H1 (cell line): ENCODE results near the gene STYK1. TPM values are rescaled to one million over a fixed set of nuclear protein-coding genes. Genes with fewer than 3 reads are reported as not detected.

Experiments used
- ASH2L ChIP-seq: fragments of 200-600, 300-600 bp; sonication (generic); IDR thresholded peaks from one replicate; pipeline ENCODE4 v1.7.1; 2017; ENCODE audit warnings: low read length
- CBX8 ChIP-seq: fragments of 300-800, 300-1000 bp; sonication (generic); IDR thresholded peaks from 2 replicates; pipeline ENCODE4 v1.7.1; 2016; ENCODE audit warnings: low read depth, low read length, borderline replicate concordance
- NANOG ChIP-seq: IDR thresholded peaks from 2 replicates; pipeline ENCODE4 v1.6.1; 2011; ENCODE audit warnings: low read length, low read depth, mild to moderate bottlenecking, inconsistent platforms; ENCODE audit not compliant: insufficient read depth, poor library complexity, severe bottlenecking
- RFX5 ChIP-seq: IDR thresholded peaks from 2 replicates; pipeline ENCODE4 v1.6.1; 2011; ENCODE audit warnings: low read depth, low read length, improper control_type of control experiment, borderline replicate concordance
- polyA plus RNA-seq, 7 experiments: library from polyadenylated mRNA; depleted of rRNA in 3 of 7; stranded (reverse) in 5 of 7; unstranded in 2 of 7; fragments of >200 nt in 5 of 7; fragments of 200-250 nt in 2 of 7; gene quantifications; 1 replicate in 5 of 7; 2 replicates in 1 of 7; 4 replicates in 1 of 7; pipeline versions ENCODE4 v1.2.1 to v1.2.3, GENCODE V29; 2011 to 2013; ENCODE audit warnings: missing spikeins in 2 of 7, mixed read lengths in 2 of 7
- total RNA-seq: library from RNA; stranded (reverse); fragmentation: NEBNext Ultra II Directional; extraction: Animal tissue kit (Norgen Biotek cat#: 25700); gene quantifications from 2 replicates; pipeline ENCODE4 v1.2.1, GENCODE V29; 2021

Gene STYK1
- total and polyA plus RNA-seq, 2 of the 8 experiments (the other 6 are each of a cell fraction or from before 2014, with no cell fraction given), result 0.38 to 1.1 TPM

DNA sequence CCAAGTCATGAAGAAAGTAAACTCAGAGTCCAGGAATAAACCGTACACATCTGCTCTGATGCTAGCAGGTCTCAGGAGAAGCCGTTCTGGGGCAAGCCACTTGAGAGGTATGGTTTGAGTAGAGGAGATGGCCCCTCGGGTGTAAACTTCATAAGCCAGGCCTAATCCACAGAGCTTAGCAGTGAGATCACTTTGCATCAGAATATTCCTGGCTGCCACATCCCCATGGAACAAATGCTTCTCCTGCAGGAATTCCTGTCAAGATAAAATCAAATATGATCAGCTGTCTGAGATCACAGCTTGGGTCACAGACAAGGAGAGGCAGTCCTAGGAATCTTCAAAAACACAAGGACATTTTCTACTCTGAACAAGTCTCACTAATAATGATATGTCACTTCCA is 49.2 kb downstream of the STYK1 start (continued):
- TF ChIP-seq ASH2L (no peak), NANOG (no peak), CBX8 (no peak), RFX5 (no peak)
